Right lobe of liver (tissue), 6 donors: Measurements from ENCODE around the gene RERE. TPM values are rescaled to one million over a fixed set of nuclear protein-coding genes. Genes with fewer than 3 reads are reported as not detected.

Source experiments
- ATAC-seq, 4 donors: fragments of 200-7000 bp; cut with Tn5 transposase; one replicate each; pipeline ENCODE4 v1.9.1; 2020; ENCODE audit warnings: mild to moderate bottlenecking in 4 of 4, moderate library complexity in 4 of 4
- DNase-seq, 3 donors: peaks; one replicate each; pipeline ENCODE4 v3.0.0-alpha.2; 2020
- H3K27ac ChIP-seq, 3 donors: fragments of 200-600 bp; one replicate each; pipeline ENCODE4 v1.8.0; 2022
- H3K27me3 ChIP-seq, 2 donors: fragments of 200-600 bp; one replicate each; pipeline ENCODE4 v1.8.0; 2022
- H3K36me3 ChIP-seq, 4 donors: fragments of 200-600 bp; sonication (generic) in 1 of 4; one replicate each; pipeline versions ENCODE4 v1.5.1 to v1.8.0; 2017 to 2022; ENCODE audit warnings: control low read depth in 1 of 4
- H3K4me1 ChIP-seq, 4 donors: fragments of 200-600 bp; sonication (generic) in 1 of 4; one replicate each; pipeline versions ENCODE4 v1.5.1 to v1.8.0; 2017 to 2022; ENCODE audit warnings: control low read depth in 1 of 4
- H3K4me3 ChIP-seq, 3 donors: fragments of 200-600 bp; one replicate each; pipeline ENCODE4 v1.8.0; 2022
- H3K9me3 ChIP-seq, 4 donors: fragments of 200-600 bp; sonication (generic) in 1 of 4; one replicate each; pipeline versions ENCODE4 v1.5.1 to v1.8.0; 2017 to 2022; ENCODE audit warnings: control low read depth in 1 of 4
- POLR2A ChIP-seq: fragments of 450-650 bp; IDR thresholded peaks from one replicate; pipeline ENCODE4 v1.6.1; 2017; ENCODE audit warnings: antibody characterized with exemption, mild to moderate bottlenecking
- WGBS: methylation state at CpG from one replicate; pipeline ENCODE4 v1.1.6; 2018; ENCODE audit warnings: low coverage, low lambda C conversion rate; ENCODE audit not compliant: insufficient coverage; ENCODE audit errors: missing lambda C conversion rate; 5-methylcytosine and 5-hydroxymethylcytosine counted together
- intact Hi-C, 2 donors: fragments of 100-400 bp; cut with DNase I; formaldehyde crosslinking; loops; one replicate each; pipeline versions ENCODE4 v1.11.2 to v1.14.1; 2022
- total RNA-seq, 6 experiments: library from RNA; depleted of rRNA in 2 of 6; stranded (reverse); fragments of >200 nt in 2 of 6; fragmentation: NEBNext Ultra II Directional in 3 of 6; extraction: Animal tissue kit (Norgen Biotek cat#: 25700) in 3 of 6; gene quantifications; one replicate each; pipeline versions ENCODE4 v1.1.0 to v1.2.4, GENCODE V29; 2016 to 2023
- TF ChIP-seq, protein P1 (sequence below), 4 donors: fragments of 200-600 bp in 3 of 4; fragments of 450-650 bp in 1 of 4; IDR thresholded peaks; one replicate each; pipeline versions ENCODE4 v1.5.1 to v1.8.0; 2016 to 2022; ENCODE audit warnings: antibody characterized with exemption in 4 of 4, mild to moderate bottlenecking in 2 of 4
- donor health status: DM: no; HTN: yes; CAD: no.
- donor health status: DM: no; HTN: no; CAD: no.
- donor health status: DM: no; HTN: no; CAD: no.
- donor health status: DM: no; HTN: yes; CAD: no.
- donor health status: DM: no; HTN: yes; CAD: no.

The RERE gene
- total RNA-seq, 6 experiments from 2014 or later: 17.5 to 38.4 (median 25.0) TPM

DNA sequence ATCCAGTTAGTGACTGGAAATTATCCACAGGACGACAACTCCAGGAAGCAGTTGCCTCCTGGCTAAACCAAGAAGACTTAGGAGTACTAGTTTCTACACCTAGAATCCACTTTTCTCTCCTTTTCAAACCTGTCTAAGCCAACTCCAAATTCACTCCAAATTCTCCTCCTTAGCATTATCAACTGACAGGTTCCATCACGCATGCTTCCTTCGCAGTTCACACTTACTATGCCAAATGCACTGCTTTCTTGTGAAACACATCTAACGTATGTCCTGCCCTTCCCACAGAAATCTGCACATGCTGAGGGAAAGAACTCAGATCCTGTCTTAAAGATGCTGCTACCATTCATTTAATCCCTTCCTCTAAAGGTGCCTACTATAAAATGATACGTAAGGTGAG, 225.9 kb downstream of the RERE start:
- H3K27me3 ChIP-seq: no peaks in the 10 kb centered on the region
- ATAC-seq (no peak), DNase-seq (no peak)
- intact Hi-C loops: no loop called here
- H3K27ac ChIP-seq: no peak overlapping the region
- no peak overlapping the region for H3K4me3 ChIP-seq
- H3K4me1 ChIP-seq: no peaks in the 10 kb centered on the region
- 82% methylated on average over 4 of the region's 5 CpGs for WGBS
- H3K9me3 ChIP-seq: no peaks in the 10 kb centered on the region
- TF ChIP-seq POLR2A: no peak
- TF ChIP-seq, protein P1, sequence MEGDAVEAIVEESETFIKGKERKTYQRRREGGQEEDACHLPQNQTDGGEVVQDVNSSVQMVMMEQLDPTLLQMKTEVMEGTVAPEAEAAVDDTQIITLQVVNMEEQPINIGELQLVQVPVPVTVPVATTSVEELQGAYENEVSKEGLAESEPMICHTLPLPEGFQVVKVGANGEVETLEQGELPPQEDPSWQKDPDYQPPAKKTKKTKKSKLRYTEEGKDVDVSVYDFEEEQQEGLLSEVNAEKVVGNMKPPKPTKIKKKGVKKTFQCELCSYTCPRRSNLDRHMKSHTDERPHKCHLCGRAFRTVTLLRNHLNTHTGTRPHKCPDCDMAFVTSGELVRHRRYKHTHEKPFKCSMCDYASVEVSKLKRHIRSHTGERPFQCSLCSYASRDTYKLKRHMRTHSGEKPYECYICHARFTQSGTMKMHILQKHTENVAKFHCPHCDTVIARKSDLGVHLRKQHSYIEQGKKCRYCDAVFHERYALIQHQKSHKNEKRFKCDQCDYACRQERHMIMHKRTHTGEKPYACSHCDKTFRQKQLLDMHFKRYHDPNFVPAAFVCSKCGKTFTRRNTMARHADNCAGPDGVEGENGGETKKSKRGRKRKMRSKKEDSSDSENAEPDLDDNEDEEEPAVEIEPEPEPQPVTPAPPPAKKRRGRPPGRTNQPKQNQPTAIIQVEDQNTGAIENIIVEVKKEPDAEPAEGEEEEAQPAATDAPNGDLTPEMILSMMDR (IDR thresholded peaks at IDR 0.05): no peak
- H3K36me3 ChIP-seq: no peaks in the 10 kb centered on the region

DNA sequence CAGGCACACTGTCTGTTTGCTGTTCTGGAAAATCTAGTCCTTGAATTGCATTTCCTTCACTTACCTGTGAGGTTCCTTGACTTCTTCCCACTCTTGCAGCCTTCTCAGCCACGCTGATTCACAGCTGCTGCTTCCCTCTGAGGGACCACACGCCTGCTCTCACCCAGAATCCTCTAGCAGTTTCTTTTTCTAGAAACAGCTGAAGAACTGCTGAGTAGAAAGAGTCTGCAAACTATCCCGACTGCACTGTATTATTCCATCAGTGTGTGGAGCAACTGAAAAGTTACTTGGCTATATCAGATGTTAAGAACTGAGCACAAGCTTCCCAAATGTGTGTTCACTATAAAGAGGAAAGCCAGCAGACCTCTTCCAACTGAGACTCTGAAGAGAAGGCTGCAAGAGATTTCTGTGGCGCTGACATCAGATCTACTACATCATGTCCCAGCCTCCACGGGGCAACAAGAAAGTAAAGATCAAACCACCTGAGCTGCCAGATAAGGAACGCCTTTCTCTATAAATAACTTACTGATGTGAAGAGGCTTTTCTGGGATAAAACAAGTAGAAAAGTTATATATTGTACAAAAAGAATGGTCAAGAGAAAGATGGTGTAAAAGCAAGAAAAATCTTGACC, 226.6 kb downstream of the RERE start:
- Histone ChIP-seq H3K9me3 (no peaks in the 10 kb centered on the region), H3K4me3 (no peak overlapping the region), H3K27me3 (no peaks in the 10 kb centered on the region), H3K4me1 (peaks cover 0 to 3% (median 0%) of the 10 kb centered on the region in 4 donors), H3K36me3 (no peaks in the 10 kb centered on the region), H3K27ac (no peak overlapping the region)
- WGBS: 72% methylated on average over 6 of the region's 6 CpGs
- DNase-seq (no peak), ATAC-seq (peak in 1 of 4 donors; percentile 23)
- TF ChIP-seq, protein P1 (IDR thresholded peaks at IDR 0.05): no peak
- TF ChIP-seq POLR2A: no peak
- intact Hi-C loops: no loop called here

DNA sequence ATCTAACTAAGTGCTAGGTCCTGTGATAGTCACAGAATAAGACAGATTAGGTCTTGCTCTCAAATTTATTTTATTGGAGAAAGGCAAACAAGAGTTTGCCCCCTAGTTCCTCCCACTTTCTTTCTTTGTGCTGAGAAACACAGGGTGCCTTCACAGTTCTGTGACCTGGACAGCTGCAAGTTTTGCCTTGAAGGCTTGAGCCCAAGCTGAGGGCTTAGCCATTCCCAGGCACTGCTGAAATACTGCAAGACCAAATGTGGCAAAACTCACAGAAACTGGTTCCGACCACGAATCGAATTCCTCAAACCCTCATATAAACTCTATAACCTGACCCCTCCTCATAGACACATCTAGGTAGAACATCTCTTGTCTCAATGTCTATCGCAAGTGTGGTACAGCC, 227.9 kb downstream of the RERE start:
- H3K36me3 ChIP-seq: no peaks in the 10 kb centered on the region
- intact Hi-C loops: no loop called here
- H3K4me3 ChIP-seq: no peak overlapping the region
- DNase-seq: no peak
- H3K4me1 ChIP-seq: peaks cover 0 to 3% (median 0%) of the 10 kb centered on the region in 4 donors
- TF ChIP-seq POLR2A: no peak
- 89% methylated on average over 2 of the region's 4 CpGs for WGBS
- no peaks in the 10 kb centered on the region for H3K27me3 ChIP-seq
- H3K27ac ChIP-seq: no peak overlapping the region
- ATAC-seq: no peak
- no peaks in the 10 kb centered on the region for H3K9me3 ChIP-seq

DNA sequence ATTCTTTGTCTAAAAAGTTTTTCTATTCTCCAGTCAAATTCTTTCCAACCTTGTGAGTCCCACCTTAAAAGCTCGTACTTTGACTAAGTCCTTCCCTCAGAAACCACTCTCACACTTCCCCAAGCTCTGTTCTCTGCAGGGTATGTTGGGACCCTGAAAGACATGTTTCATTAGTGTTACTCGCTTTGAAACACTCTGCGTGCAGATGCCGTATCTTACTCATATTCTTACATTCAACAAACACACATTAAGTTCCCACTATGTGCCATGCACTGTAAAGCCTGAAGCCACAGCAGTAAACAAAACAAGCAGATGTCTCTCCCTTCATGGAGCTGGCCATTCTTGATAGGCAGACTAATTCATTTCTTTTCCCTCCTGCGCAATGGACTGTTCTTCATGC, 229.7 kb downstream of the RERE start:
- ATAC-seq: no peak
- DNase-seq: no peak
- H3K4me1 ChIP-seq: peaks cover 0 to 3% (median 0%) of the 10 kb centered on the region in 4 donors
- H3K27ac ChIP-seq: no peak overlapping the region
- H3K36me3 ChIP-seq: no peaks in the 10 kb centered on the region
- TF ChIP-seq, protein P1 (IDR thresholded peaks at IDR 0.05): no peak
- no peak for TF ChIP-seq POLR2A
- H3K4me3 ChIP-seq: no peak overlapping the region
- intact Hi-C loops: no loop called here
- WGBS: 67% methylated on average over 5 of the region's 5 CpGs
- no peaks in the 10 kb centered on the region for H3K27me3 ChIP-seq
- H3K9me3 ChIP-seq: no peaks in the 10 kb centered on the region

DNA sequence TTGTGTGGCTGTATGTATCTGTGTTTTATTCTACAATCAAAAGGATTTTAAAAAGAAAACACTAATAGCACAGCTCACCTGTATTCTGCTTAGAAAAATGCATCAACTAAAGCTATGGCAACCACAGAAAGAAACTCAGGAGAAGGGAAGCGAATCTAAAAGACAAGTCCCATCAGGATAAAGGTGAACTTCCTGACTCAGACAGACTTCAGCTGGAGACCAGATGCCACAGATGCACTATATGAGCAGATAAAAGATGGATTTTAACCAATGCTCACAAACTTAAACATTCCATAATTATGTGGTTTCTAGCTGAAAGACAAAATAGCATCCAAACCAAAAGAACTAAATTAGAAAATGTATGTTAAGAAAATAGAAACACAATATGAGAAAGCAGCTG, 231.0 kb downstream of the RERE start:
- no peaks in the 10 kb centered on the region for H3K36me3 ChIP-seq
- intact Hi-C loops: no loop called here
- ATAC-seq (no peak), DNase-seq (no peak)
- H3K4me1 ChIP-seq: peaks cover 0 to 3% (median 0%) of the 10 kb centered on the region in 4 donors
- H3K27me3 ChIP-seq: no peaks in the 10 kb centered on the region
- no peak overlapping the region for H3K27ac ChIP-seq
- H3K9me3 ChIP-seq: no peaks in the 10 kb centered on the region
- 79% methylated on average over 1 of the region's 1 CpG for WGBS
- TF ChIP-seq, protein P1 (IDR thresholded peaks at IDR 0.05): no peak
- no peak for TF ChIP-seq POLR2A
- no peak overlapping the region for H3K4me3 ChIP-seq
